ENCODE measurements around the gene DNER.

GRCh38 chr2:229422063-229422462 lies 292.3 kb downstream of the DNER start:
- TF ChIP-seq SP1 (CRISPR knock-in tag; conservative IDR thresholded peaks at IDR 0.05) (no peak), NFYB (CRISPR knock-in tag; conservative IDR thresholded peaks at IDR 0.05; ENCODE audit: low read depth) (no peak), KAT7 (CRISPR knock-in tag; IDR thresholded peaks at IDR 0.05; ENCODE audit: borderline replicate concordance) (no peak), CTCF (IDR thresholded peaks at IDR 0.05) (no peak)

Data from WTC11 (cell line).